ENCODE results near the gene CLEC2A.
A peak's percentile ranks its signal among the peaks of the same experiment; 100 is the strongest.
"Not testable (repeated sequence)": the region's sequence is repeated elsewhere in the genome, so short reads cannot be mapped to it uniquely, and the experiment has no call there.

Gene CLEC2A

DNA sequence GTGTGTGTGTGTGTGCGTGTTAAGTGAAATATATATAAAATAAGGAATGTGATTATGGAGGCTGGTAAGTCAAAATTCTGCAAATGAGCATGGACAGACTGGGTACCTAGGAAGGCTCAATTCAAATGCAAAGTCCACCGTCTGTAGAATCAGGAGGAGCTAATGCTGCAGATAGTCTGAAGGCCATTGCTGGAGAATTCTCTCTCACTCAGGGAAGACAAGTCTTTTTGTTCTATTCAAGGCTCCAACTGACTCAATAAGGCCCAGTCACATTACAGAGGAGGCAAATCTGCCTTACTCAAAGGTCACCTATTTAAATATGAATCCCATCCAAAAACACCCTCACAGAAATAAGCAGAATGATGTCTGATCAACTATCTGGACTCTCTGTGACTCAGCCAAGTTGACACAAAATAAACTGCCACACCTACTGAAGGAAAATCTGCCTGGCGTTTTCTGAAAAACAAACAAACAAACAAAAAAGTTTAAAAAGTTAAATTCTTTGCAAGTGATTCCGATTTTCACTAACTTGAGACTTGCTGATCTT is 51.6 kb downstream of the CLEC2A start:
- DNase-seq, result no peak

DNA sequence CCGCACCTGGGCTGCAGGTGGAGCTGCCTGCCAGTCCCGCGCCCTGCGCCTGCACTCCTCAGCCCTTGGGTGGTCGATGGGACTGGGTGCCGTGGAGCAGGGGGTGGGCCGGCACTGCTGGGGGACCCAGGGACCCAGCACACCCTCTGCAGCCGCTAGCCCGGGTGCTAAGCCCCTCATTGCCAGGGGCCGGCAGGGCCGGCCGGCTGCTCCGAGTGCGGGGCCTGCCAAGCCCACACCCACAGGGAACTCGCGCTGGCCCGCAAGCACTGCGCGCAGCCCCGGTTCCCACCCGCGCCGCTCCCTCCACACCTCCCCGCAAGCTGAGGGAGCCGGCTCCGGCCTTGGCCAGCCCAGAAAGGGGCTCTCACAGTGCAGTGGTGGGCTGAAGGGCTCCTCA is 56.0 kb downstream of the CLEC2A start:
- DNase-seq, result not testable (repeated sequence)

- no peak for DNase-seq
Observed at GRCh38 chr12:9872742-9873141, 59.4 kb downstream of the CLEC2A start.

GRCh38 chr12:9872162-9872561 is 60.0 kb downstream of the CLEC2A start:
- no peak for DNase-seq

DNA sequence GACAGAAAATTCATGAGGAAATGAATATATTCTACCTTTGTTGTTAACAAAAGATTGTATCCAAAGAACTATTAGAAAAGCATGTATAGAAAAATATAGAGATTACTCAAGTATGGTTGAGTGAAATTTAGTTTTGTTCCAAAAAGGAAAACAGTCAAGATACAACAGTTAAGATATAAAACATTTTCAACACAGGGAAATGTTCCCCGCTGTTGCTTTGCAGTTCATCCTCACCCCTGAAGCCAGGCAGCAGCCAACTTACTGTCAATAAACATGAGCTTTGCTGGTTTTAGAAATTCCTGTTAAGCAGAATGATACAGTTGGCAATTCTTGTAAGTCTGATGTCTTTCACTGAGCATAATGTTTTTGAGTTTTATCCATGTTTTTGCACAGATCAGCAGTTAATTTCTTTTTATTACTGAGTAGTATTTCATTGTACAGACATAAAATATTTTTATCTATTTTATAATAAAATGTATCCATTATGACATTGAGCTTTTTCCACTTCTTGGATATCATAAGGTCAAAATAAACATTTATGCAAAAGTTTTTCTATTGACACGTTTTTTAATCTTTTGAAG is 61.8 kb downstream of the CLEC2A start:
- no peak for DNase-seq

GRCh38 chr12:9869307-9870161 is 62.6 kb downstream of the CLEC2A start, which contains the start of gene CLEC2B:
Gene CLEC2B, minus strand, starts transcription at chr12:9869354.
- peak; percentile 53 for DNase-seq

- no peak for DNase-seq
Observed at GRCh38 chr12:9868951-9869306, 63.2 kb downstream of the CLEC2A start.

DNA sequence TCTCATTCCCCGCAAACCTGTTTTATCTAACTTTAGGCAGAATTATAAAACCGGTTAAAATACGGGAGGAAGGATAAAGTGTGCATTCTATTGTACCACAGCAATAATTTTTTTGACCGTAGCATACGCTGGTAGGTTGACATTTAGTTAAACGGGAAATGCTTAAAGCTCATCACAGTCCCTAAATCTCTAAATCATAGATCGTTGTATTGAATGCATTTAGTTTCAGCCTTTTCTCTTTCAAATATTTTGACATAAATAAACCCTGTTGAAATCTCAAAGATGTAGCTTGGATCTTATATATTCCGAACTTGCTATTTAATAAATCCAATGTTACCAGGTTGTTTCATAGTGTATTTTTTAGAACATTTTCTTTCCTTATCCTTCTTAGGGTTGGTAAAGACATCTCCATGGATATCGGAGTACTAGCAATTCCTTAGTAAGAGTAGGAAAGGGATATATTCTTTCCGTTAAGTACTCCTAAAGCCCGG is 63.8 kb downstream of the CLEC2A start:
- no peak for DNase-seq

GRCh38 chr12:9867531-9867930 is 64.6 kb downstream of the CLEC2A start:
- DNase-seq, result no peak

DNA sequence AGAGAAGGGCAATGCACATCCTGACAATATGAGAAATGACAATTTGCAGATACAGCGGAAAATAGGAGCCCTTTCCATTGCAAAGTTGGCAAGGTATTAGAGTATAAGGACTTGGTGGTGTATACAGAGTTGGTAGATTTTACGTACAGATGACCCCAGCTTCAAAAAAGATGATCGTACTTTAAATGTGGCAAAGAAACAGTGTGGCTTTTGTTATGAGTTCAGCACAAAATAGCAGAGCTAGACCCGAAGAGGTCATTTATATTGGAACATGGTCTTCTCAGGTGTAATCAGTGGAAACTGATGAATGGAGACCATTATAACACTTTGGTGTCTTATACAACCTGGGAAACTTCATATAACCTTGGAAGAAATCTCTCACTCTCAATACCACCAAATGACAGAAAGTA is 65.3 kb downstream of the CLEC2A start:
- no peak for DNase-seq

- DNase-seq, result no peak
Observed at GRCh38 chr12:9864913-9865675, 67.1 kb downstream of the CLEC2A start.

Data from fibroblast of skin of back (primary cell).